PFSK-1 (cell line): ENCODE measurements around the gene UQCR11.

ENCODE experiments used
- FOXP2 ChIP-seq: optimal IDR thresholded peaks from 2 replicates; pipeline ENCODE3; 2011; ENCODE audit warnings: borderline replicate concordance, control low read depth, inconsistent platforms; ENCODE audit not compliant: insufficient read depth; ENCODE audit errors: extremely low read length, extremely low read depth
- POLR2AphosphoS5 ChIP-seq: IDR thresholded peaks from 2 replicates; pipeline ENCODE4 v1.6.1; 2012; ENCODE audit warnings: low read depth, mild to moderate bottlenecking, control low read depth, low read length, moderate library complexity
- SIN3A ChIP-seq: IDR thresholded peaks from 2 replicates; pipeline ENCODE4 v1.6.1; 2012; ENCODE audit warnings: mild to moderate bottlenecking, low read length, moderate library complexity, borderline replicate concordance; ENCODE audit not compliant: insufficient read depth
- TAF1 ChIP-seq: IDR thresholded peaks from 2 replicates; pipeline ENCODE4 v1.6.1; 2012; ENCODE audit warnings: low read length, control low read depth, borderline replicate concordance; ENCODE audit not compliant: insufficient read depth
- TF ChIP-seq, protein P1 (sequence below), 2 experiments: IDR thresholded peaks; 2 replicates each; pipeline versions ENCODE4 v1.6.1 to v1.8.0; 2011 to 2012; ENCODE audit warnings: low read depth in 2 of 2, low read length in 2 of 2, control low read depth in 1 of 2, inconsistent platforms in 1 of 2, mild to moderate bottlenecking in 1 of 2, moderate library complexity in 1 of 2; ENCODE audit not compliant: insufficient read depth in 1 of 2

UQCR11 gene

GRCh38 chr19:1549332-1549945 is 55.8 kb downstream of the UQCR11 start:
- TF ChIP-seq TAF1 = no peak
- TF ChIP-seq FOXP2 = no peak
- TF ChIP-seq SIN3A = no peak
- TF ChIP-seq POLR2AphosphoS5 = no peak
- TF ChIP-seq, protein P1, sequence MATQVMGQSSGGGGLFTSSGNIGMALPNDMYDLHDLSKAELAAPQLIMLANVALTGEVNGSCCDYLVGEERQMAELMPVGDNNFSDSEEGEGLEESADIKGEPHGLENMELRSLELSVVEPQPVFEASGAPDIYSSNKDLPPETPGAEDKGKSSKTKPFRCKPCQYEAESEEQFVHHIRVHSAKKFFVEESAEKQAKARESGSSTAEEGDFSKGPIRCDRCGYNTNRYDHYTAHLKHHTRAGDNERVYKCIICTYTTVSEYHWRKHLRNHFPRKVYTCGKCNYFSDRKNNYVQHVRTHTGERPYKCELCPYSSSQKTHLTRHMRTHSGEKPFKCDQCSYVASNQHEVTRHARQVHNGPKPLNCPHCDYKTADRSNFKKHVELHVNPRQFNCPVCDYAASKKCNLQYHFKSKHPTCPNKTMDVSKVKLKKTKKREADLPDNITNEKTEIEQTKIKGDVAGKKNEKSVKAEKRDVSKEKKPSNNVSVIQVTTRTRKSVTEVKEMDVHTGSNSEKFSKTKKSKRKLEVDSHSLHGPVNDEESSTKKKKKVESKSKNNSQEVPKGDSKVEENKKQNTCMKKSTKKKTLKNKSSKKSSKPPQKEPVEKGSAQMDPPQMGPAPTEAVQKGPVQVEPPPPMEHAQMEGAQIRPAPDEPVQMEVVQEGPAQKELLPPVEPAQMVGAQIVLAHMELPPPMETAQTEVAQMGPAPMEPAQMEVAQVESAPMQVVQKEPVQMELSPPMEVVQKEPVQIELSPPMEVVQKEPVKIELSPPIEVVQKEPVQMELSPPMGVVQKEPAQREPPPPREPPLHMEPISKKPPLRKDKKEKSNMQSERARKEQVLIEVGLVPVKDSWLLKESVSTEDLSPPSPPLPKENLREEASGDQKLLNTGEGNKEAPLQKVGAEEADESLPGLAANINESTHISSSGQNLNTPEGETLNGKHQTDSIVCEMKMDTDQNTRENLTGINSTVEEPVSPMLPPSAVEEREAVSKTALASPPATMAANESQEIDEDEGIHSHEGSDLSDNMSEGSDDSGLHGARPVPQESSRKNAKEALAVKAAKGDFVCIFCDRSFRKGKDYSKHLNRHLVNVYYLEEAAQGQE (IDR thresholded peaks at IDR 0.05; ENCODE audit: insufficient read depth in 1 of 2, low read depth in 2 of 2, low read length in 2 of 2) = no peak
